Upper lobe of left lung (tissue), 6 donors: ENCODE data around the gene C1GALT1C1L. TPM values are rescaled to one million over a fixed set of nuclear protein-coding genes. Genes with fewer than 3 reads are reported as not detected.
"Not testable (repeated sequence)": the region's sequence is repeated elsewhere in the genome, so short reads cannot be mapped to it uniquely, and the experiment has no call there.

ENCODE experiments used
- ATAC-seq, 2 donors: fragments of 200-7000 bp; cut with Tn5 transposase; one replicate each; pipeline ENCODE4 v1.9.1; 2022; ENCODE audit warnings: mild to moderate bottlenecking in 2 of 2, moderate library complexity in 2 of 2; ENCODE audit not compliant: low FRiP score in 2 of 2
- DNase-seq, 2 donors: peaks; one replicate each; pipeline ENCODE4 v3.0.0-alpha.2; 2019 to 2020
- H3K27ac ChIP-seq, 4 donors: fragments of 200-600 bp; sonication (generic); one replicate each; pipeline ENCODE4 v1.5.1; 2016 to 2019
- H3K27me3 ChIP-seq, 4 donors: fragments of 200-600 bp; sonication (generic); one replicate each; pipeline ENCODE4 v1.5.1; 2017 to 2019
- H3K36me3 ChIP-seq, 4 donors: fragments of 200-600 bp; sonication (generic); one replicate each; pipeline ENCODE4 v1.5.1; 2016 to 2019
- H3K4me1 ChIP-seq, 4 donors: fragments of 200-600 bp; sonication (generic); one replicate each; pipeline ENCODE4 v1.5.1; 2018 to 2019
- H3K4me3 ChIP-seq, 4 donors: fragments of 200-600 bp; sonication (generic); one replicate each; pipeline ENCODE4 v1.5.1; 2017 to 2019; ENCODE audit warnings: mild to moderate bottlenecking in 2 of 4, moderate library complexity in 1 of 4
- H3K9me3 ChIP-seq, 4 donors: fragments of 200-600 bp; sonication (generic); one replicate each; pipeline ENCODE4 v1.5.1; 2018 to 2019
- CTCF ChIP-seq, 6 experiments: fragments of 450-650 bp in 4 of 6; fragments of 200-600 bp in 2 of 6; sonication (generic) in 2 of 6; IDR thresholded peaks; one replicate each; pipeline ENCODE4 v1.5.1; 2016 to 2019; ENCODE audit warnings: antibody characterized with exemption in 6 of 6
- EP300 ChIP-seq, 4 donors: sonication (generic); formaldehyde crosslinking; IDR thresholded peaks; one replicate each; pipeline ENCODE4 v1.5.1; 2017; ENCODE audit warnings: antibody characterized with exemption in 4 of 4, control low read depth in 2 of 4
- POLR2A ChIP-seq, 4 donors: fragments of 450-650 bp; IDR thresholded peaks; one replicate each; pipeline ENCODE4 v1.5.1; 2016 to 2017; ENCODE audit warnings: antibody characterized with exemption in 4 of 4, mild to moderate bottlenecking in 2 of 4
- POLR2AphosphoS5 ChIP-seq, 2 donors: sonication (generic); formaldehyde crosslinking; IDR thresholded peaks; one replicate each; pipeline ENCODE4 v1.5.1; 2017; ENCODE audit warnings: antibody characterized with exemption in 2 of 2
- WGBS, 2 donors: methylation state at CpG; one replicate each; pipeline ENCODE4 v1.1.5; 2017 to 2018; 5-methylcytosine and 5-hydroxymethylcytosine counted together
- total RNA-seq, 6 donors: library from RNA; depleted of rRNA in 4 of 6; stranded (reverse); fragments of >200 nt in 4 of 6; gene quantifications; one replicate each; pipeline versions ENCODE4 v1.1.0 to v1.2.1, GENCODE V29; 2016 to 2021
- donor health status: DM: no; HTN: no; CAD: no; lungs with moderate emphysema.
- donor health status: DM: no; HTN: yes; CAD: no; lungs with severe emphysema.

Gene C1GALT1C1L
- total RNA-seq, 6 donors from 2014 or later: 0.77 to 2.5 TPM; not detected in 4

GRCh38 chr2:43636621-43637020 lies 39.6 kb downstream of the C1GALT1C1L start:
- H3K4me3 ChIP-seq: peak overlapping the region in 3 of 4 donors; percentile 75 to 87 (median 81)
- TF ChIP-seq CTCF (IDR thresholded peaks at IDR 0.05): no peak
- no peak for TF ChIP-seq EP300 (IDR thresholded peaks at IDR 0.05)
- no peak for TF ChIP-seq POLR2A (IDR thresholded peaks at IDR 0.05)
- no peak for TF ChIP-seq POLR2AphosphoS5 (IDR thresholded peaks at IDR 0.05)
- DNase-seq: no peak

GRCh38 chr2:43636153-43636552 lies 40.1 kb downstream of the C1GALT1C1L start:
- H3K27me3 ChIP-seq, ATAC-seq: not testable (repeated sequence)

More at GRCh38 chr2:43636621-43637020, 39.6 kb downstream of the C1GALT1C1L start:
- no peak for ATAC-seq
- no peaks in the 10 kb centered on the region for H3K9me3 ChIP-seq
- H3K36me3 ChIP-seq: no peaks in the 10 kb centered on the region
- peak overlapping the region in 2 of 4 donors; percentile 14 to 89 for H3K27ac ChIP-seq
- peaks cover 0 to 3% (median 0%) of the 10 kb centered on the region in 4 donors for H3K27me3 ChIP-seq
- WGBS, 2 donors: 13 to 20% methylated on average over 9 to 10 of the region's 10 CpGs
- H3K4me1 ChIP-seq: peaks cover 8 to 19% (median 11%) of the 10 kb centered on the region in 4 donors

GRCh38 chr2:43634604-43635306 lies 41.5 kb downstream of the C1GALT1C1L start:
- WGBS, 2 donors: 34 to 41% methylated on average over 6 of the region's 6 CpGs
- DNase-seq (no peak), ATAC-seq (peak in 1 of 2 donors; percentile 3)
- H3K36me3 ChIP-seq: no peaks in the 10 kb centered on the region
- H3K4me3 ChIP-seq: no peak overlapping the region
- peaks cover 8 to 19% (median 11%) of the 10 kb centered on the region in 4 donors for H3K4me1 ChIP-seq
- no peaks in the 10 kb centered on the region for H3K9me3 ChIP-seq
- TF ChIP-seq POLR2AphosphoS5 (IDR thresholded peaks at IDR 0.05): no peak
- no peak for TF ChIP-seq CTCF (IDR thresholded peaks at IDR 0.05)
- TF ChIP-seq EP300 (IDR thresholded peaks at IDR 0.05): peak in 1 of 4 donors; percentile 4
- no peak for TF ChIP-seq POLR2A (IDR thresholded peaks at IDR 0.05)
- H3K27ac ChIP-seq: peak overlapping the region in 2 of 4 donors; percentile 8 to 35
- H3K27me3 ChIP-seq: peaks cover 0 to 3% (median 0%) of the 10 kb centered on the region in 4 donors

More at GRCh38 chr2:43636153-43636552, 40.1 kb downstream of the C1GALT1C1L start:
- H3K9me3 ChIP-seq, H3K36me3 ChIP-seq, H3K4me3 ChIP-seq, H3K27ac ChIP-seq: not testable (repeated sequence)
- H3K4me1 ChIP-seq: peaks cover 8 to 19% (median 11%) of the 10 kb centered on the region in 4 donors
- DNase-seq: peak in 1 of 2 donors; percentile 15
- WGBS, 2 donors: 90 to 95% methylated on average over 11 to 12 of the region's 12 CpGs

- DNase-seq (no peak), ATAC-seq (no peak)
- Histone ChIP-seq H3K4me1 (peaks cover 3 to 7% (median 4%) of the 10 kb centered on the region in 4 donors), H3K4me3 (no peak overlapping the region), H3K36me3 (no peaks in the 10 kb centered on the region), H3K27me3 (no peaks in the 10 kb centered on the region), H3K27ac (no peak overlapping the region), H3K9me3 (no peaks in the 10 kb centered on the region)
- no peak for TF ChIP-seq POLR2A (IDR thresholded peaks at IDR 0.05)
- no peak for TF ChIP-seq EP300 (IDR thresholded peaks at IDR 0.05)
- TF ChIP-seq CTCF (IDR thresholded peaks at IDR 0.05): no peak
- no peak for TF ChIP-seq POLR2AphosphoS5 (IDR thresholded peaks at IDR 0.05)
- WGBS, 2 donors: 63 to 66% methylated on average over 11 of the region's 11 CpGs
These were observed 44.5 kb downstream of the C1GALT1C1L start for GRCh38 chr2:43631618-43632317.

Other genes with a start within 250 kb of the C1GALT1C1L start
- 10 to 100 TPM; 23.6 to 57.5 (median 37.3) TPM for gene THADA, start 80.4 kb downstream of the C1GALT1C1L start, total RNA-seq
- gene PLEKHH2, start 39.2 kb downstream of the C1GALT1C1L start, total RNA-seq: 100 to 1,000 TPM in 1 of 6 donors, 10 to 100 TPM in 5; 32.2 to 273 (median 39.2) TPM
- gene DYNC2LI1, start 97.6 kb upstream of the C1GALT1C1L start, total RNA-seq: 10 to 100 TPM; 15.8 to 58.2 (median 18.1) TPM
- under 1 TPM in 1 of 6 donors, not detected in 5; 0.09 TPM for gene ABCG5, start 162.4 kb upstream of the C1GALT1C1L start, total RNA-seq
- under 1 TPM in 2 of 6 donors, not detected in 4; 0.10 to 0.20 TPM for gene ABCG8, start 162.5 kb upstream of the C1GALT1C1L start, total RNA-seq